K562 (cell line): ENCODE results near the gene MRPS10. TPM values are rescaled to one million over a fixed set of nuclear protein-coding genes. Genes with fewer than 3 reads are reported as not detected.

Experiments
- POLR3G ChIP-seq: IDR thresholded peaks from 2 replicates; pipeline ENCODE4 v1.6.1; 2011; ENCODE audit not compliant: insufficient read length, insufficient replicate concordance; ENCODE audit errors: extremely low read depth
- ZNF253 ChIP-seq: fragments of 250-450 bp; sonication (Bioruptor Pico); conservative IDR thresholded peaks from 2 replicates; pipeline ENCODE4 v1.6.1; 2021; ENCODE audit warnings: mild to moderate bottlenecking
- ZNF407 ChIP-seq: fragments of 450-650 bp; IDR thresholded peaks from 2 replicates; pipeline ENCODE4 v1.6.1; 2016; ENCODE audit warnings: low read depth
- polyA plus RNA-seq, 8 experiments: library from polyadenylated mRNA; depleted of rRNA in 4 of 8; stranded (reverse) in 5 of 8; unstranded in 3 of 8; fragments of >200 nt; fragmentation: Nextera tagmentation in 2 of 8; fragmentation: Illumina TruSeq in 1 of 8; extraction: Ambion mirVana in 2 of 8; extraction: Trizol in 1 of 8; gene quantifications; 2 replicates each; pipeline versions ENCODE4 v1.2.1 to v1.2.3, GENCODE V29; 2011 to 2014; ENCODE audit warnings: inconsistent platforms in 1 of 8, missing spikeins in 1 of 8
- total RNA-seq, 7 experiments: library from RNA; depleted of rRNA in 6 of 7; stranded (reverse); fragments of >200 nt in 6 of 7; fragmentation: Illumina TruSeq in 2 of 7; extraction: Trizol in 2 of 7; gene quantifications; 2 replicates each; pipeline versions ENCODE4 v1.2.1 to v1.2.3, GENCODE V29; 2011 to 2021; ENCODE audit warnings: low replicate concordance in 1 of 7

MRPS10 gene
- total and polyA plus RNA-seq, 9 of the 15 experiments (the other 6 are each of a cell fraction or from before 2014, with no cell fraction given) = 48.6 to 166 (median 93.7) TPM

GRCh38 chr6:42204768-42205282 lies 12.8 kb downstream of the MRPS10 start (continued):
- no peak for TF ChIP-seq ZNF407
- TF ChIP-seq POLR3G = no peak
- TF ChIP-seq ZNF253 = no peak
